HepG2 (cell line): ENCODE data around the gene GPR83. TPM values are rescaled to one million over a fixed set of nuclear protein-coding genes. Genes with fewer than 3 reads are reported as not detected.

Experiments used
- ATAC-seq: fragments of 200-7000 bp; cut with Tn5 transposase; 3 replicates; pipeline ENCODE4 v1.9.1; 2020; ENCODE audit warnings: mild to moderate bottlenecking, moderate library complexity
- BruUV-seq: library from RNA; stranded (reverse); fragments of 400-500 nt; replicated peaks from 2 replicates; lab custom pipeline; 2021; lab: Mats Ljungman, UMichigan
- CTCF ChIA-PET: fragments of 300-600 bp; formaldehyde crosslinking; extraction: SDS; loops from one replicate; lab custom pipeline; 2021; ENCODE audit warnings: low total read pairs, inconsistent platforms, low intra/inter-chr PET ratio; lab: Yijun Ruan, JAX
- POLR2A ChIA-PET: fragments of 350-600 bp; sonication (Branson Sonifier 250); formaldehyde crosslinking; loops from one replicate; lab custom pipeline; 2020; ENCODE audit warnings: antibody characterized with exemption, inconsistent platforms; lab: Yijun Ruan, JAX
- DNase-seq: peaks from one replicate; pipeline ENCODE4 v3.0.0-alpha.2; 2015; ENCODE audit warnings: low spot score
- FAIRE-seq: peaks from 3 replicates; lab custom pipeline; 2011; peaks lifted over from hg19 to GRCh38; lab: Jason Lieb, UNC
- H2AFZ ChIP-seq: one replicate; pipeline ENCODE4 v1.6.1; 2011; ENCODE audit warnings: low read length, inconsistent platforms
- H3K27ac ChIP-seq: fragments of 300-600 bp; 3 replicates; pipeline ENCODE4 v1.8.0; 2011; ENCODE audit warnings: mixed run types, mild to moderate bottlenecking, mixed read lengths, low read length, inconsistent platforms; ENCODE audit not compliant: insufficient read depth; ENCODE audit errors: extremely low read length
- H3K27me3 ChIP-seq, 2 experiments: fragments of 200-600 bp in 1 of 2; 2 replicates in 1 of 2; 3 replicates in 1 of 2; pipeline versions ENCODE4 v1.6.0 to v1.8.0; 2011; ENCODE audit warnings: low read length in 2 of 2, mild to moderate bottlenecking in 2 of 2, moderate library complexity in 2 of 2, inconsistent platforms in 1 of 2; ENCODE audit not compliant: insufficient read depth in 2 of 2, control insufficient read depth in 1 of 2
- H3K36me3 ChIP-seq, 2 experiments: fragments of 200-600 bp in 1 of 2; replicated peaks in 1 of 2; 2 replicates in 1 of 2; 3 replicates in 1 of 2; pipeline versions ENCODE4 v1.5.1 to v1.8.0; 2011; ENCODE audit warnings: low read length in 2 of 2, inconsistent platforms in 1 of 2; ENCODE audit not compliant: insufficient read depth in 2 of 2, control insufficient read depth in 1 of 2
- H3K4me1 ChIP-seq: 2 replicates; pipeline ENCODE4 v1.5.1; 2012; ENCODE audit warnings: low read length, inconsistent platforms; ENCODE audit not compliant: insufficient read depth
- H3K4me2 ChIP-seq: 2 replicates; pipeline ENCODE4 v1.6.0; 2011; ENCODE audit warnings: low read depth, low read length, inconsistent platforms
- H3K4me3 ChIP-seq, 3 experiments: fragments of 200-600 bp in 1 of 3; sonication (generic), shearing (Covaris generic) in 1 of 3; replicated peaks in 1 of 3; 2 replicates each; pipeline ENCODE4 v1.5.1; 2011 to 2016; ENCODE audit warnings: low read length in 3 of 3, inconsistent platforms in 2 of 3, low read depth in 2 of 3, mild to moderate bottlenecking in 2 of 3, control low read depth in 1 of 3, mixed read lengths in 1 of 3; ENCODE audit not compliant: insufficient read depth in 1 of 3
- H3K79me2 ChIP-seq: one replicate; pipeline ENCODE4 v1.6.1; 2011; ENCODE audit warnings: low read length, inconsistent platforms; ENCODE audit not compliant: insufficient read depth
- H3K9ac ChIP-seq: 2 replicates; pipeline ENCODE4 v1.6.0; 2011; ENCODE audit warnings: mild to moderate bottlenecking, low read depth, low read length, inconsistent platforms; ENCODE audit not compliant: insufficient read depth
- H3K9me3 ChIP-seq: 2 replicates; pipeline ENCODE4 v1.5.1; 2012; ENCODE audit warnings: mild to moderate bottlenecking, low read length
- H4K20me1 ChIP-seq: 2 replicates; pipeline ENCODE4 v1.6.0; 2011; ENCODE audit warnings: inconsistent platforms, mild to moderate bottlenecking, low read length, moderate library complexity; ENCODE audit not compliant: insufficient read depth
- GABPB1 ChIP-seq: IDR thresholded peaks from 2 replicates; pipeline ENCODE4 v1.6.1; 2016; ENCODE audit warnings: mild to moderate bottlenecking, missing genetic modification reagents, moderate library complexity, missing compliant biosample characterization
- KLF9 ChIP-seq: IDR thresholded peaks from 2 replicates; pipeline ENCODE4 v1.6.1; 2016; ENCODE audit warnings: low read depth
- PRDM4 ChIP-seq: sonication (generic); formaldehyde crosslinking; IDR thresholded peaks from 2 replicates; pipeline ENCODE4 v1.9.0; 2021; ENCODE audit warnings: missing genetic modification reagents, borderline replicate concordance
- ZEB1 ChIP-seq: IDR thresholded peaks from 2 replicates; pipeline ENCODE4 v1.6.1; 2012; ENCODE audit warnings: mild to moderate bottlenecking, low read depth, inconsistent platforms; ENCODE audit not compliant: insufficient replicate concordance
- WGBS: methylation state at CpG from one replicate; pipeline ENCODE4 v1.1.6; 2017; ENCODE audit warnings: low lambda C conversion rate; 5-methylcytosine and 5-hydroxymethylcytosine counted together
- in situ Hi-C: cut with HindIII; loops from 2 replicates; pipeline ENCODE4 v1.10.0; 2017; ENCODE audit warnings: low pct_unique_long_range_greater_than_20kb; ENCODE audit not compliant: extremely low pct_ligation_motif_present
- intact Hi-C: fragments of 100-400 bp; cut with micrococcal nuclease; formaldehyde crosslinking; loops from one replicate; pipeline ENCODE4 v1.10.0; 2022; ENCODE audit not compliant: unreplicated experiment
- polyA plus RNA-seq, 8 experiments: library from polyadenylated mRNA; depleted of rRNA in 3 of 8; stranded (reverse) in 7 of 8; unstranded in 1 of 8; fragments of >200 nt; fragmentation: Illumina TruSeq in 4 of 8; extraction: Trizol in 4 of 8; gene quantifications; 2 replicates each; pipeline versions ENCODE4 v1.2.1 to v1.2.3, GENCODE V29; 2011 to 2016; ENCODE audit warnings: low read depth in 4 of 8, missing spikeins in 1 of 8, mixed read lengths in 1 of 8; ENCODE audit not compliant: insufficient read depth in 1 of 8
- total RNA-seq, 5 experiments: library from RNA; depleted of rRNA; stranded (reverse); fragments of >200 nt; fragmentation: Illumina TruSeq; extraction: Trizol; gene quantifications; 2 replicates each; pipeline ENCODE4 v1.2.3, GENCODE V29; 2016; ENCODE audit warnings: low read depth in 1 of 5
- TF ChIP-seq, protein P1 (sequence below): sonication (generic); formaldehyde crosslinking; IDR thresholded peaks from 2 replicates; pipeline ENCODE4 v1.5.0; 2020; ENCODE audit warnings: mild to moderate bottlenecking, missing genetic modification reagents, moderate library complexity
- TF ChIP-seq, protein P2 (sequence below): sonication (generic); formaldehyde crosslinking; IDR thresholded peaks from 2 replicates; pipeline ENCODE4 v1.4.0; 2020; ENCODE audit warnings: missing genetic modification reagents; ENCODE audit errors: not compliant biosample characterization

The GPR83 gene
- total and polyA plus RNA-seq, 2 of the 13 experiments (the other 11 are each of a cell fraction or from before 2014, with no cell fraction given), result 0.04 to 0.11 TPM

DNA sequence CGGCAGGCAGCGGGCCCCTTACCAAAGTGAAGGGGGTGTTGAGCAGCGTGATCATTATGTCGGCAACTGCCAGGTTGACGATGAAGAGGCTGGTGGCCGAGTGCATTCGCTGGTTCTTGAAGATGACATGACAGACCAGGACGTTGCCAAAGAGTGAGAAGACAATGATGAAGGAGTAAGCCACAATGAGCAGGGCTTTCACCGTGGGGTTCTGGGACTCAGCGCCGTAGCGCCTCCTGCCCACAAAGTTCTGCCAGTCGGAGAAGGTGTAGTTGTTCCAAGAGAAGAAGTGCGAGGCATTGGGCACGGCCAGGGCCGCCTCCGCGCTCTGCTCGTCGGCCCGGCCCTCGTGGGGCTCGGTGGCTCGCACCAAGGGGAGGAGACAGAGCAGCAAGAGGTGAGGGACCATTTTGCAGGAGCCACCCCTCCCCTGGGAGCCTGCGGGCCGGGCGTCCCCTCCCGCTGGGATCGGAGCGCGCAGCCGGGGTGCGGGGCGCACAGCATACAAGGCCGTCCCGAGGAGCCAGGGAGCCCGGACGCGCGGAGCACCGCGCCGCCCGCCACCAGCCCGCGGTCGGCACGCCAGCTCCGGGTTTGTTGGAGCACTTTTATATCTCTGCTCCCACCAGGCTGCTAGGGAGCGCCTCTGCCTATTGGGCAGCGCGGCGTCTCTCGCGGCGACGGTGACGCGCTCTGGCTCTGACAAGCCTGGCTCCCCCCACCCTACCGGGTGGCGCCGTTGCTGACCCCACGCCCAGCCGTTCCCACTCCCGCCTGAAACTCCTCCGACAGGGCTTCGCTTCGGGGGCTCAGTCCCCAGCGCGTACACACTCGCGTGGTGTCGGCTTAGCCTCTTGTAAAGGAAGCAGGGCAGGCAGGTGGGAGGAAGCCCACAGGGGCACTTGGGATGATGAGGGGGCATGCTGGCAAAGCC lies at the start of gene GPR83 (continued):
- TF ChIP-seq GABPB1 (CRISPR knock-in tag) (peak; percentile 32; the same call in 1 of the 2 replicates), PRDM4 (CRISPR knock-in tag) (no peak)
- TF ChIP-seq, protein P1, sequence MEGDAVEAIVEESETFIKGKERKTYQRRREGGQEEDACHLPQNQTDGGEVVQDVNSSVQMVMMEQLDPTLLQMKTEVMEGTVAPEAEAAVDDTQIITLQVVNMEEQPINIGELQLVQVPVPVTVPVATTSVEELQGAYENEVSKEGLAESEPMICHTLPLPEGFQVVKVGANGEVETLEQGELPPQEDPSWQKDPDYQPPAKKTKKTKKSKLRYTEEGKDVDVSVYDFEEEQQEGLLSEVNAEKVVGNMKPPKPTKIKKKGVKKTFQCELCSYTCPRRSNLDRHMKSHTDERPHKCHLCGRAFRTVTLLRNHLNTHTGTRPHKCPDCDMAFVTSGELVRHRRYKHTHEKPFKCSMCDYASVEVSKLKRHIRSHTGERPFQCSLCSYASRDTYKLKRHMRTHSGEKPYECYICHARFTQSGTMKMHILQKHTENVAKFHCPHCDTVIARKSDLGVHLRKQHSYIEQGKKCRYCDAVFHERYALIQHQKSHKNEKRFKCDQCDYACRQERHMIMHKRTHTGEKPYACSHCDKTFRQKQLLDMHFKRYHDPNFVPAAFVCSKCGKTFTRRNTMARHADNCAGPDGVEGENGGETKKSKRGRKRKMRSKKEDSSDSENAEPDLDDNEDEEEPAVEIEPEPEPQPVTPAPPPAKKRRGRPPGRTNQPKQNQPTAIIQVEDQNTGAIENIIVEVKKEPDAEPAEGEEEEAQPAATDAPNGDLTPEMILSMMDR, result no peak
- TF ChIP-seq, protein P2, sequence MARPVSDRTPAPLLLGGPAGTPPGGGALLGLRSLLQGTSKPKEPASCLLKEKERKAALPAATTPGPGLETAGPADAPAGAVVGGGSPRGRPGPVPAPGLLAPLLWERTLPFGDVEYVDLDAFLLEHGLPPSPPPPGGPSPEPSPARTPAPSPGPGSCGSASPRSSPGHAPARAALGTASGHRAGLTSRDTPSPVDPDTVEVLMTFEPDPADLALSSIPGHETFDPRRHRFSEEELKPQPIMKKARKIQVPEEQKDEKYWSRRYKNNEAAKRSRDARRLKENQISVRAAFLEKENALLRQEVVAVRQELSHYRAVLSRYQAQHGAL (CRISPR knock-in tag), result no peak

DNA sequence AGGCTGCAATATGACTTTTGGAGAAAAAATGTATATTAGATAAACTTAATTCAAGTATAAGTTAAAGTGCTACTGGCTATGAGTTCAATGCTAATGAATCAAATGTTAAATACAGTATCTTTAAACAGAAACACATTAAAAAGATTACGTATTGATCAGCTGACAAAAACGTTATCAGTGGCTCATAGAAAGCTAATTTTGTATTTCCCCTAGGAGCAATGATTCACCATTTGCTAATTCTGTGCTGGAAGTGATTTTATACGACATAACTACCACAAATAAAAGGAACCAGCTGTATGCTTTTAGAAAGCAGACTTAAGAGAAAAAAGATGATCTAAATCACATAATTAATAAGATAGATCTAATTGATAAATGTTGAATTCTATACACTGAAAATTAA lies 48.8 kb upstream of the GPR83 start:
- POLR2A ChIA-PET, result no interaction called here
- no peak overlapping the region for H3K4me2 ChIP-seq

More for the DNA sequence above, 48.8 kb upstream of the GPR83 start:
- H3K4me3 ChIP-seq, result no peak overlapping the region
- CTCF ChIA-PET, result no interaction called here
- H3K79me2 ChIP-seq, result no peaks in the 10 kb centered on the region
- H4K20me1 ChIP-seq, result no peaks in the 10 kb centered on the region
- H2AFZ ChIP-seq, result no peak overlapping the region
- intact Hi-C loops, result no loop called here
- no peak for FAIRE-seq
- no peak for DNase-seq
- no TSS peak for BruUV-seq
- TF ChIP-seq ZEB1, result no peak
- no peak for TF ChIP-seq KLF9 (CRISPR knock-in tag)
- peaks cover 2 to 14% of the 10 kb centered on the region in 2 experiments; a peak in 3 of 5 replicates for H3K36me3 ChIP-seq
- in situ Hi-C loops, result no loop called here
- WGBS, result 95% methylated on average over 3 of the region's 3 CpGs
- no peak overlapping the region for H3K9ac ChIP-seq
- H3K27ac ChIP-seq, result no peak overlapping the region
- no peaks in the 10 kb centered on the region for H3K4me1 ChIP-seq
- no peaks in the 10 kb centered on the region for H3K9me3 ChIP-seq
- ATAC-seq, result no peak
- no peaks in the 10 kb centered on the region for H3K27me3 ChIP-seq
